WTC11 (cell line): ENCODE measurements around the gene C20orf144. TPM values are rescaled to one million over a fixed set of nuclear protein-coding genes. Genes with fewer than 3 reads are reported as not detected.

Experiments used
- ATAC-seq: fragments of 200-7000 bp; cut with Tn5 transposase; 2 replicates; pipeline ENCODE4 v1.10.0; 2021; ENCODE audit warnings: mild to moderate bottlenecking, moderate library complexity
- CTCF ChIA-PET: fragments of 300-600 bp; sonication (Branson Sonifier 250); formaldehyde crosslinking; loops from one replicate; lab custom pipeline; 2021; ENCODE audit warnings: antibody characterized with exemption; lab: Charles Lee
- POLR2A ChIA-PET: fragments of 350-600 bp; sonication (Branson Sonifier 250); formaldehyde crosslinking; loops from one replicate; lab custom pipeline; 2021; ENCODE audit warnings: antibody characterized with exemption; lab: Charles Lee
- DNase-seq: peaks from one replicate; pipeline ENCODE4 v3.0.0; 2021; ENCODE audit warnings: low spot score
- H3K27ac Mint-ChIP-seq: 2 replicates; pipeline ENCODE4 v1.8.0; 2021; ENCODE audit warnings: mixed read lengths
- H3K27me3 Mint-ChIP-seq: 2 replicates; pipeline ENCODE4 v1.8.0; 2021; ENCODE audit warnings: low read depth, mild to moderate bottlenecking, moderate library complexity, mixed read lengths
- H3K36me3 Mint-ChIP-seq: 2 replicates; pipeline ENCODE4 v1.8.0; 2021; ENCODE audit warnings: mixed read lengths
- H3K4me1 Mint-ChIP-seq: 2 replicates; pipeline ENCODE4 v1.8.0; 2022; ENCODE audit warnings: mixed read lengths
- H3K4me3 Mint-ChIP-seq: 2 replicates; pipeline ENCODE4 v1.8.0; 2021; ENCODE audit warnings: mild to moderate bottlenecking, moderate library complexity, mixed read lengths
- H3K9me3 Mint-ChIP-seq: 2 replicates; pipeline ENCODE4 v1.8.0; 2021; ENCODE audit warnings: mixed read lengths
- CREB1 ChIP-seq: sonication (generic); formaldehyde crosslinking; IDR thresholded peaks from 2 replicates; pipeline ENCODE4 v1.8.0; 2023; ENCODE audit warnings: mild to moderate bottlenecking, missing genetic modification reagents
- MYBL2 ChIP-seq: sonication (generic); formaldehyde crosslinking; IDR thresholded peaks from 2 replicates; pipeline ENCODE4 v1.8.1; 2023; ENCODE audit warnings: mild to moderate bottlenecking, moderate library complexity, missing genetic modification reagents
- NR3C1 ChIP-seq: sonication (generic); formaldehyde crosslinking; conservative IDR thresholded peaks from 2 replicates; pipeline ENCODE4 v1.8.1; 2023; ENCODE audit warnings: low read depth, mild to moderate bottlenecking, missing genetic modification reagents
- SMAD3 ChIP-seq: sonication (generic); formaldehyde crosslinking; IDR thresholded peaks from 2 replicates; pipeline ENCODE4 v1.8.0; 2022; ENCODE audit warnings: missing genetic modification reagents, mild to moderate bottlenecking, borderline replicate concordance
- SMAD4 ChIP-seq: sonication (generic); formaldehyde crosslinking; IDR thresholded peaks from 2 replicates; pipeline ENCODE4 v1.8.0; 2022; ENCODE audit warnings: mild to moderate bottlenecking, missing genetic modification reagents
- TCF7 ChIP-seq: sonication (generic); formaldehyde crosslinking; IDR thresholded peaks from 2 replicates; pipeline ENCODE4 v1.8.0; 2022; ENCODE audit warnings: mild to moderate bottlenecking, low read depth, missing genetic modification reagents, moderate library complexity
- ZNF317 ChIP-seq: sonication (generic); formaldehyde crosslinking; IDR thresholded peaks from 2 replicates; pipeline ENCODE4 v1.8.1; 2023; ENCODE audit warnings: low read depth, mild to moderate bottlenecking, moderate library complexity, missing genetic modification reagents, borderline replicate concordance
- total RNA-seq: library from RNA; stranded (reverse); gene quantifications from 3 replicates; pipeline ENCODE4 v1.2.3, GENCODE V29; 2021
- TF ChIP-seq, protein P1 (sequence below): sonication (generic); formaldehyde crosslinking; IDR thresholded peaks from 2 replicates; pipeline ENCODE4 v1.8.1; 2023; ENCODE audit warnings: mild to moderate bottlenecking, missing genetic modification reagents, borderline replicate concordance
- TF ChIP-seq, protein P2 (sequence below): sonication (generic); formaldehyde crosslinking; IDR thresholded peaks from 2 replicates; pipeline ENCODE4 v1.8.0; 2023; ENCODE audit warnings: mild to moderate bottlenecking, missing genetic modification reagents
- TF ChIP-seq, protein P3 (sequence below): sonication (generic); formaldehyde crosslinking; IDR thresholded peaks from 2 replicates; pipeline ENCODE4 v1.8.0; 2022; ENCODE audit warnings: mild to moderate bottlenecking, missing genetic modification reagents
- TF ChIP-seq, protein P4 (sequence below): sonication (generic); formaldehyde crosslinking; conservative IDR thresholded peaks from 2 replicates; pipeline ENCODE4 v1.8.1; 2023; ENCODE audit warnings: mild to moderate bottlenecking, low read depth, missing genetic modification reagents, moderate library complexity
- TF ChIP-seq, protein P5 (sequence below): sonication (generic); formaldehyde crosslinking; IDR thresholded peaks from 2 replicates; pipeline ENCODE4 v1.8.1; 2023; ENCODE audit warnings: mild to moderate bottlenecking, moderate library complexity, missing genetic modification reagents
- TF ChIP-seq, protein P6 (sequence below): sonication (generic); formaldehyde crosslinking; IDR thresholded peaks from 2 replicates; pipeline ENCODE4 v1.8.1; 2023; ENCODE audit warnings: mild to moderate bottlenecking, missing genetic modification reagents, moderate library complexity

The C20orf144 gene
- total RNA-seq, 1 experiment from 2014 or later = 0.09 TPM

DNA sequence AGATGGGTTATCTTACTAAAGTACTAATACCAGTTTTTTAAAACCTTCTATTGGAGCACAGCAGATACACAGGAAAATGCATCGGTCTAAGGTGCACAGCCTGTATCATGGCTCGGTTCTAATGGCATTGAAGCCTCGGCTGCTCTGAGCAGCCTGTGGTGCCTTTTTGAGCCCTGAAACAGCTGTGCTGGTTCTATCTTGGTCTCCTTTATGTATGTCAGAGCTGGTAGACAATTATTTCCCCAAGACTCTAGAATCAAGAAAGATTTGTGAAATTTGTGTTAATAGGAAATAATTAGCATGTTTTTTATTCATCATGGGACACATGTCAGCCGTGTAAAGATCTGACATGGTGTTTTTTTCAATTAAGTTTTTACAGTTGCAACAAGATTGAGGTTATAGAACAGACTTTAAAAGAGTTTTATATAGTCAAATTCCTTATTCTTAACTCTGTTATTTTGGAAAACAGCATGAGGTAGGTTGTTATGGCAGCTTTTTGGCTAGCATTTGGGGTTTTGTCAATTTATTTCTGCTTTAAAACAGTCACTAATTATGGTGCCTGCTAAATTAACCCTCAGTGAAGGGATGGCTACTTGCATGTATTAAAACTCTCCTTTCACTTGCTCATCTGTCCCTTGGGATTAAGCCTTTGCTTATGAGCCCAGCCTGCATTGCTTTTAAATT is 40.3 kb upstream of the C20orf144 start (continued):
- no peak for TF ChIP-seq SMAD4 (CRISPR knock-in tag)
- TF ChIP-seq SMAD3 (CRISPR knock-in tag) = no peak
- TF ChIP-seq, protein P1, sequence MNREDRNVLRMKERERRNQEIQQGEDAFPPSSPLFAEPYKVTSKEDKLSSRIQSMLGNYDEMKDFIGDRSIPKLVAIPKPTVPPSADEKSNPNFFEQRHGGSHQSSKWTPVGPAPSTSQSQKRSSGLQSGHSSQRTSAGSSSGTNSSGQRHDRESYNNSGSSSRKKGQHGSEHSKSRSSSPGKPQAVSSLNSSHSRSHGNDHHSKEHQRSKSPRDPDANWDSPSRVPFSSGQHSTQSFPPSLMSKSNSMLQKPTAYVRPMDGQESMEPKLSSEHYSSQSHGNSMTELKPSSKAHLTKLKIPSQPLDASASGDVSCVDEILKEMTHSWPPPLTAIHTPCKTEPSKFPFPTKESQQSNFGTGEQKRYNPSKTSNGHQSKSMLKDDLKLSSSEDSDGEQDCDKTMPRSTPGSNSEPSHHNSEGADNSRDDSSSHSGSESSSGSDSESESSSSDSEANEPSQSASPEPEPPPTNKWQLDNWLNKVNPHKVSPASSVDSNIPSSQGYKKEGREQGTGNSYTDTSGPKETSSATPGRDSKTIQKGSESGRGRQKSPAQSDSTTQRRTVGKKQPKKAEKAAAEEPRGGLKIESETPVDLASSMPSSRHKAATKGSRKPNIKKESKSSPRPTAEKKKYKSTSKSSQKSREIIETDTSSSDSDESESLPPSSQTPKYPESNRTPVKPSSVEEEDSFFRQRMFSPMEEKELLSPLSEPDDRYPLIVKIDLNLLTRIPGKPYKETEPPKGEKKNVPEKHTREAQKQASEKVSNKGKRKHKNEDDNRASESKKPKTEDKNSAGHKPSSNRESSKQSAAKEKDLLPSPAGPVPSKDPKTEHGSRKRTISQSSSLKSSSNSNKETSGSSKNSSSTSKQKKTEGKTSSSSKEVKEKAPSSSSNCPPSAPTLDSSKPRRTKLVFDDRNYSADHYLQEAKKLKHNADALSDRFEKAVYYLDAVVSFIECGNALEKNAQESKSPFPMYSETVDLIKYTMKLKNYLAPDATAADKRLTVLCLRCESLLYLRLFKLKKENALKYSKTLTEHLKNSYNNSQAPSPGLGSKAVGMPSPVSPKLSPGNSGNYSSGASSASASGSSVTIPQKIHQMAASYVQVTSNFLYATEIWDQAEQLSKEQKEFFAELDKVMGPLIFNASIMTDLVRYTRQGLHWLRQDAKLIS = no peak
- no peak for TF ChIP-seq CREB1 (CRISPR knock-in tag)
- no peak for TF ChIP-seq NR3C1 (CRISPR knock-in tag)
- TF ChIP-seq, protein P2, sequence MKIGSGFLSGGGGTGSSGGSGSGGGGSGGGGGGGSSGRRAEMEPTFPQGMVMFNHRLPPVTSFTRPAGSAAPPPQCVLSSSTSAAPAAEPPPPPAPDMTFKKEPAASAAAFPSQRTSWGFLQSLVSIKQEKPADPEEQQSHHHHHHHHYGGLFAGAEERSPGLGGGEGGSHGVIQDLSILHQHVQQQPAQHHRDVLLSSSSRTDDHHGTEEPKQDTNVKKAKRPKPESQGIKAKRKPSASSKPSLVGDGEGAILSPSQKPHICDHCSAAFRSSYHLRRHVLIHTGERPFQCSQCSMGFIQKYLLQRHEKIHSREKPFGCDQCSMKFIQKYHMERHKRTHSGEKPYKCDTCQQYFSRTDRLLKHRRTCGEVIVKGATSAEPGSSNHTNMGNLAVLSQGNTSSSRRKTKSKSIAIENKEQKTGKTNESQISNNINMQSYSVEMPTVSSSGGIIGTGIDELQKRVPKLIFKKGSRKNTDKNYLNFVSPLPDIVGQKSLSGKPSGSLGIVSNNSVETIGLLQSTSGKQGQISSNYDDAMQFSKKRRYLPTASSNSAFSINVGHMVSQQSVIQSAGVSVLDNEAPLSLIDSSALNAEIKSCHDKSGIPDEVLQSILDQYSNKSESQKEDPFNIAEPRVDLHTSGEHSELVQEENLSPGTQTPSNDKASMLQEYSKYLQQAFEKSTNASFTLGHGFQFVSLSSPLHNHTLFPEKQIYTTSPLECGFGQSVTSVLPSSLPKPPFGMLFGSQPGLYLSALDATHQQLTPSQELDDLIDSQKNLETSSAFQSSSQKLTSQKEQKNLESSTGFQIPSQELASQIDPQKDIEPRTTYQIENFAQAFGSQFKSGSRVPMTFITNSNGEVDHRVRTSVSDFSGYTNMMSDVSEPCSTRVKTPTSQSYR (CRISPR knock-in tag) = no peak
- TF ChIP-seq, protein P3, sequence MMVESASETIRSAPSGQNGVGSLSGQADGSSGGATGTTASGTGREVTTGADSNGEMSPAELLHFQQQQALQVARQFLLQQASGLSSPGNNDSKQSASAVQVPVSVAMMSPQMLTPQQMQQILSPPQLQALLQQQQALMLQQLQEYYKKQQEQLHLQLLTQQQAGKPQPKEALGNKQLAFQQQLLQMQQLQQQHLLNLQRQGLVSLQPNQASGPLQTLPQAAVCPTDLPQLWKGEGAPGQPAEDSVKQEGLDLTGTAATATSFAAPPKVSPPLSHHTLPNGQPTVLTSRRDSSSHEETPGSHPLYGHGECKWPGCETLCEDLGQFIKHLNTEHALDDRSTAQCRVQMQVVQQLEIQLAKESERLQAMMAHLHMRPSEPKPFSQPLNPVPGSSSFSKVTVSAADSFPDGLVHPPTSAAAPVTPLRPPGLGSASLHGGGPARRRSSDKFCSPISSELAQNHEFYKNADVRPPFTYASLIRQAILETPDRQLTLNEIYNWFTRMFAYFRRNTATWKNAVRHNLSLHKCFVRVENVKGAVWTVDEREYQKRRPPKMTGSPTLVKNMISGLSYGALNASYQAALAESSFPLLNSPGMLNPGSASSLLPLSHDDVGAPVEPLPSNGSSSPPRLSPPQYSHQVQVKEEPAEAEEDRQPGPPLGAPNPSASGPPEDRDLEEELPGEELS (CRISPR knock-in tag) = no peak
- TF ChIP-seq, all 79 proteins: peak for 0

DNA sequence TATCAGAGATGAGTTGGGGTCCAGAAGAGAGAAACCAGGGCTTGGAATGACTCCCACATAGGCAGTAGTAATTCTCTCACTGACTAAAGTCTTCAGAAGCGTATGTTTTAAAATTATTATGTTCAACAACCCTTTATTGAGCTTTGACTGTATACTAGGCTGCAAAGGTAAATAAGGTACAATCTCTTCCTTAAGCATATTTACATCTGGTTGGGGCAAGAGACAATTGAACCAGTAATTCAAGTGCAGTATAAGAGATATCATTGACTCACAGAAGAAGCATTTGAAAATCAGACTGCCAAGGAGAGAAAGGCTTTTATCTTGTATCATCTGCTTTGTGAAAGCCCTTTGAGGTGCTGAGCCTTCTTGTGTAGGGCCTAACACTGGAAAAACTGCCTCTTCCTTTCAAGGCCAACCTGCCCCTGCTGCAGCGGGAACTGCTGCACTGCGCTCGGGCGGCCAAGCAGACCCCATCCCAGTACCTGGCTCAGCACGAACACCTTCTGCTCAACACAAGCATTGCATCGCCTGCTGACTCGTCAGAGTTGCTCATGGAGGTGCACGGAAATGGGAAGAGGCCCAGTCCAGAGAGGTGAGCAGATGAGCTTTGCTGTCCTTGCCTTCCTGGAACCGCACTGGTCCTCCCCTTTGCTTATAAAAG is 39.3 kb upstream of the C20orf144 start:
- H3K4me1 Mint-ChIP-seq = peaks cover 5% of the 10 kb centered on the region
- no peak overlapping the region for H3K27ac Mint-ChIP-seq
- H3K9me3 Mint-ChIP-seq = no peaks in the 10 kb centered on the region
- POLR2A ChIA-PET = no interaction called here
- TF ChIP-seq, protein P4, sequence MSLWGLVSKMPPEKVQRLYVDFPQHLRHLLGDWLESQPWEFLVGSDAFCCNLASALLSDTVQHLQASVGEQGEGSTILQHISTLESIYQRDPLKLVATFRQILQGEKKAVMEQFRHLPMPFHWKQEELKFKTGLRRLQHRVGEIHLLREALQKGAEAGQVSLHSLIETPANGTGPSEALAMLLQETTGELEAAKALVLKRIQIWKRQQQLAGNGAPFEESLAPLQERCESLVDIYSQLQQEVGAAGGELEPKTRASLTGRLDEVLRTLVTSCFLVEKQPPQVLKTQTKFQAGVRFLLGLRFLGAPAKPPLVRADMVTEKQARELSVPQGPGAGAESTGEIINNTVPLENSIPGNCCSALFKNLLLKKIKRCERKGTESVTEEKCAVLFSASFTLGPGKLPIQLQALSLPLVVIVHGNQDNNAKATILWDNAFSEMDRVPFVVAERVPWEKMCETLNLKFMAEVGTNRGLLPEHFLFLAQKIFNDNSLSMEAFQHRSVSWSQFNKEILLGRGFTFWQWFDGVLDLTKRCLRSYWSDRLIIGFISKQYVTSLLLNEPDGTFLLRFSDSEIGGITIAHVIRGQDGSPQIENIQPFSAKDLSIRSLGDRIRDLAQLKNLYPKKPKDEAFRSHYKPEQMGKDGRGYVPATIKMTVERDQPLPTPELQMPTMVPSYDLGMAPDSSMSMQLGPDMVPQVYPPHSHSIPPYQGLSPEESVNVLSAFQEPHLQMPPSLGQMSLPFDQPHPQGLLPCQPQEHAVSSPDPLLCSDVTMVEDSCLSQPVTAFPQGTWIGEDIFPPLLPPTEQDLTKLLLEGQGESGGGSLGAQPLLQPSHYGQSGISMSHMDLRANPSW = no peak
- TF ChIP-seq, protein P5, sequence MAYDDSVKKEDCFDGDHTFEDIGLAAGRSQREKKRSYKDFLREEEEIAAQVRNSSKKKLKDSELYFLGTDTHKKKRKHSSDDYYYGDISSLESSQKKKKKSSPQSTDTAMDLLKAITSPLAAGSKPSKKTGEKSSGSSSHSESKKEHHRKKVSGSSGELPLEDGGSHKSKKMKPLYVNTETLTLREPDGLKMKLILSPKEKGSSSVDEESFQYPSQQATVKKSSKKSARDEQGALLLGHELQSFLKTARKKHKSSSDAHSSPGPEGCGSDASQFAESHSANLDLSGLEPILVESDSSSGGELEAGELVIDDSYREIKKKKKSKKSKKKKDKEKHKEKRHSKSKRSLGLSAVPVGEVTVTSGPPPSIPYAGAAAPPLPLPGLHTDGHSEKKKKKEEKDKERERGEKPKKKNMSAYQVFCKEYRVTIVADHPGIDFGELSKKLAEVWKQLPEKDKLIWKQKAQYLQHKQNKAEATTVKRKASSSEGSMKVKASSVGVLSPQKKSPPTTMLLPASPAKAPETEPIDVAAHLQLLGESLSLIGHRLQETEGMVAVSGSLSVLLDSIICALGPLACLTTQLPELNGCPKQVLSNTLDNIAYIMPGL = no peak
- peak; percentile 73 for TF ChIP-seq ZNF317 (CRISPR knock-in tag)
- TF ChIP-seq, protein P6, sequence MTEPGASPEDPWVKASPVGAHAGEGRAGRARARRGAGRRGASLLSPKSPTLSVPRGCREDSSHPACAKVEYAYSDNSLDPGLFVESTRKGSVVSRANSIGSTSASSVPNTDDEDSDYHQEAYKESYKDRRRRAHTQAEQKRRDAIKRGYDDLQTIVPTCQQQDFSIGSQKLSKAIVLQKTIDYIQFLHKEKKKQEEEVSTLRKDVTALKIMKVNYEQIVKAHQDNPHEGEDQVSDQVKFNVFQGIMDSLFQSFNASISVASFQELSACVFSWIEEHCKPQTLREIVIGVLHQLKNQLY (CRISPR knock-in tag) = no peak
- TF ChIP-seq MYBL2 (CRISPR knock-in tag) = no peak
- TF ChIP-seq TCF7 (CRISPR knock-in tag) = no peak
- no peak for DNase-seq
- H3K36me3 Mint-ChIP-seq = peaks cover 29% of the 10 kb centered on the region
- no peak for ATAC-seq
- CTCF ChIA-PET = no interaction called here
- H3K4me3 Mint-ChIP-seq = no peak overlapping the region
- no peaks in the 10 kb centered on the region for H3K27me3 Mint-ChIP-seq
